Neural cell (in vitro differentiated cells): ENCODE data around the gene TARS3. TPM values are rescaled to one million over a fixed set of nuclear protein-coding genes. Genes with fewer than 3 reads are reported as not detected.

Source experiments
- H2AFZ ChIP-seq: fragments of 200-600, 300-800 bp; sonication (generic), shearing (Covaris generic); 2 replicates; pipeline ENCODE4 v1.6.0; 2014; ENCODE audit warnings: low read depth, mild to moderate bottlenecking, antibody characterized with exemption, low read length, moderate library complexity
- H3F3A ChIP-seq: fragments of 200-600 bp; shearing (Covaris generic); 2 replicates; pipeline ENCODE4 v1.6.1; 2016; ENCODE audit warnings: mild to moderate bottlenecking, moderate library complexity, mixed read lengths, antibody characterized with exemption, low read length; ENCODE audit not compliant: insufficient read depth, poor library complexity, severe bottlenecking
- H3K27ac ChIP-seq: fragments of 200-600, 300-800 bp; sonication (generic), shearing (Covaris generic); 2 replicates; pipeline ENCODE4 v1.5.1; 2014; ENCODE audit warnings: mild to moderate bottlenecking, low read length, moderate library complexity
- H3K27me3 ChIP-seq: fragments of 300-800, 200-600 bp; sonication (generic), shearing (Covaris generic); 2 replicates; pipeline ENCODE4 v1.6.0; 2014; ENCODE audit warnings: mild to moderate bottlenecking, low read depth, low read length, moderate library complexity; ENCODE audit not compliant: insufficient read depth
- H3K36me3 ChIP-seq: fragments of 300-800, 200-600 bp; sonication (generic), shearing (Covaris generic); 2 replicates; pipeline ENCODE4 v1.5.1; 2014; ENCODE audit warnings: mild to moderate bottlenecking, antibody characterized with exemption, low read length, moderate library complexity; ENCODE audit not compliant: insufficient read depth
- H3K4me2 ChIP-seq: fragments of 300-800, 200-600 bp; sonication (generic), shearing (Covaris generic); 2 replicates; pipeline ENCODE4 v1.6.0; 2014; ENCODE audit warnings: mild to moderate bottlenecking, low read length
- H3K4me3 ChIP-seq: fragments of 300-800, 200-600 bp; sonication (generic), shearing (Covaris generic); 2 replicates; pipeline ENCODE4 v1.5.1; 2014; ENCODE audit warnings: mild to moderate bottlenecking, low read length, moderate library complexity
- H3K79me2 ChIP-seq: fragments of 200-600 bp; shearing (Covaris generic); replicated peaks from 2 replicates; pipeline ENCODE4 v1.6.0; 2014; ENCODE audit warnings: mild to moderate bottlenecking, low read length, moderate library complexity; ENCODE audit not compliant: insufficient read depth
- H3K9ac ChIP-seq: fragments of 300-800, 200-600 bp; sonication (generic), shearing (Covaris generic); 2 replicates; pipeline ENCODE4 v1.6.1; 2016; ENCODE audit warnings: mild to moderate bottlenecking, low read length, mixed read lengths
- H3K9me2 ChIP-seq: fragments of 200-600 bp; shearing (Covaris generic); 2 replicates; pipeline ENCODE4 v1.6.1; 2016; ENCODE audit warnings: mild to moderate bottlenecking, low read length, mixed read lengths; ENCODE audit not compliant: insufficient read depth
- H3K9me3 ChIP-seq: fragments of 200-600, 300-800 bp; sonication (generic), shearing (Covaris generic); 2 replicates; pipeline ENCODE4 v1.6.1; 2016; ENCODE audit warnings: mild to moderate bottlenecking, mixed run types, low read length, moderate library complexity, mixed read lengths
- H4K20me1 ChIP-seq: fragments of 200-600 bp; shearing (Covaris generic); 2 replicates; pipeline ENCODE4 v1.6.1; 2016; ENCODE audit warnings: mild to moderate bottlenecking, mixed run types; ENCODE audit not compliant: insufficient read depth
- EP300 ChIP-seq: fragments of 450-650 bp; conservative IDR thresholded peaks from 2 replicates; pipeline ENCODE4 v1.6.1; 2014; ENCODE audit warnings: antibody characterized with exemption, mild to moderate bottlenecking, moderate library complexity; ENCODE audit not compliant: poor library complexity, severe bottlenecking
- EZH2 ChIP-seq: fragments of 200-600, 300-800 bp; shearing (Covaris generic), sonication (generic); IDR thresholded peaks from 2 replicates; pipeline ENCODE4 v1.6.1; 2014; ENCODE audit warnings: antibody characterized with exemption, low read length, borderline replicate concordance, mild to moderate bottlenecking; ENCODE audit not compliant: insufficient read depth, poor library complexity, severe bottlenecking
- MXI1 ChIP-seq: fragments of 450-650 bp; conservative IDR thresholded peaks from 2 replicates; pipeline ENCODE4 v1.6.1; 2014; ENCODE audit warnings: antibody characterized with exemption, mild to moderate bottlenecking; ENCODE audit not compliant: poor library complexity, severe bottlenecking
- POLR2AphosphoS5 ChIP-seq: IDR thresholded peaks from 2 replicates; pipeline ENCODE4 v1.6.1; 2012
- RAD21 ChIP-seq: fragments of 450-650 bp; conservative IDR thresholded peaks from 2 replicates; pipeline ENCODE4 v1.6.1; 2014; ENCODE audit warnings: antibody characterized with exemption, mild to moderate bottlenecking, moderate library complexity
- SMC3 ChIP-seq: fragments of 450-650 bp; conservative IDR thresholded peaks from 2 replicates; pipeline ENCODE4 v1.6.1; 2014; ENCODE audit warnings: antibody characterized with exemption, mild to moderate bottlenecking, moderate library complexity; ENCODE audit not compliant: poor library complexity
- TAF1 ChIP-seq: IDR thresholded peaks from 2 replicates; pipeline ENCODE4 v1.6.1; 2012; ENCODE audit warnings: low read depth
- polyA plus RNA-seq: library from polyadenylated mRNA; depleted of rRNA; stranded (reverse); fragments of >200 nt; gene quantifications from 2 replicates; pipeline ENCODE4 v1.2.3, GENCODE V29; 2014
- TF ChIP-seq, protein P1 (sequence below): fragments of 450-650 bp; IDR thresholded peaks from 2 replicates; pipeline ENCODE4 v1.5.1; 2014; ENCODE audit warnings: antibody characterized with exemption, mild to moderate bottlenecking, moderate library complexity; ENCODE audit not compliant: poor library complexity, severe bottlenecking
- TF ChIP-seq, protein P2 (sequence below): IDR thresholded peaks from 2 replicates; pipeline ENCODE4 v1.6.1; 2012; ENCODE audit warnings: borderline replicate concordance

The TARS3 gene
- polyA plus RNA-seq, 1 donor from 2014 or later: 27.1 TPM

DNA sequence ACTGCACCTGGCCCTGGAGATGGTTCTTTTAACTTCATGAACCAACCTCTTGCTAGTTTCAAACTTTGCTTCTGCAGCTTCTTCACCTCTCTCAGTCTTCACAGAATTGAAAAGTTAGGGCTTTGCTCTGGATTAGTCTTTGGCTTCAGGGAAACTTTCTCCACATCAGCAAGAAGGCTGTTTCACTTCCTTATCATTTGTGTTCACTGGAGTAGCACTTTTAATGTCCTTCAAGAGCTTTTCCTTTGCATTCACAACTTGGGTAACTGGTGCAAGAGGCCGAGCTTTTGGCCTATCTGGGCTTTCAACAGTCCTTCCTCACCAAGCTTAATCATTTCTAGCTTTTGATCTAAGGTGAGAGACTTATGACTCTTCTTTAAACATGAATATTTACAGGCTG, 56.4 kb downstream of the TARS3 start:
- H3K9ac ChIP-seq: no peak overlapping the region
- H2AFZ ChIP-seq: no peak overlapping the region
- H3K4me2 ChIP-seq: no peak overlapping the region
- H3K9me2 ChIP-seq: no peaks in the 10 kb centered on the region
- no peak overlapping the region for H3K4me3 ChIP-seq
- no peaks in the 10 kb centered on the region for H3K27me3 ChIP-seq
- no peaks in the 10 kb centered on the region for H3K9me3 ChIP-seq
- TF ChIP-seq, protein P1, sequence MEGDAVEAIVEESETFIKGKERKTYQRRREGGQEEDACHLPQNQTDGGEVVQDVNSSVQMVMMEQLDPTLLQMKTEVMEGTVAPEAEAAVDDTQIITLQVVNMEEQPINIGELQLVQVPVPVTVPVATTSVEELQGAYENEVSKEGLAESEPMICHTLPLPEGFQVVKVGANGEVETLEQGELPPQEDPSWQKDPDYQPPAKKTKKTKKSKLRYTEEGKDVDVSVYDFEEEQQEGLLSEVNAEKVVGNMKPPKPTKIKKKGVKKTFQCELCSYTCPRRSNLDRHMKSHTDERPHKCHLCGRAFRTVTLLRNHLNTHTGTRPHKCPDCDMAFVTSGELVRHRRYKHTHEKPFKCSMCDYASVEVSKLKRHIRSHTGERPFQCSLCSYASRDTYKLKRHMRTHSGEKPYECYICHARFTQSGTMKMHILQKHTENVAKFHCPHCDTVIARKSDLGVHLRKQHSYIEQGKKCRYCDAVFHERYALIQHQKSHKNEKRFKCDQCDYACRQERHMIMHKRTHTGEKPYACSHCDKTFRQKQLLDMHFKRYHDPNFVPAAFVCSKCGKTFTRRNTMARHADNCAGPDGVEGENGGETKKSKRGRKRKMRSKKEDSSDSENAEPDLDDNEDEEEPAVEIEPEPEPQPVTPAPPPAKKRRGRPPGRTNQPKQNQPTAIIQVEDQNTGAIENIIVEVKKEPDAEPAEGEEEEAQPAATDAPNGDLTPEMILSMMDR: no peak
- TF ChIP-seq EP300: no peak
- TF ChIP-seq, protein P2, sequence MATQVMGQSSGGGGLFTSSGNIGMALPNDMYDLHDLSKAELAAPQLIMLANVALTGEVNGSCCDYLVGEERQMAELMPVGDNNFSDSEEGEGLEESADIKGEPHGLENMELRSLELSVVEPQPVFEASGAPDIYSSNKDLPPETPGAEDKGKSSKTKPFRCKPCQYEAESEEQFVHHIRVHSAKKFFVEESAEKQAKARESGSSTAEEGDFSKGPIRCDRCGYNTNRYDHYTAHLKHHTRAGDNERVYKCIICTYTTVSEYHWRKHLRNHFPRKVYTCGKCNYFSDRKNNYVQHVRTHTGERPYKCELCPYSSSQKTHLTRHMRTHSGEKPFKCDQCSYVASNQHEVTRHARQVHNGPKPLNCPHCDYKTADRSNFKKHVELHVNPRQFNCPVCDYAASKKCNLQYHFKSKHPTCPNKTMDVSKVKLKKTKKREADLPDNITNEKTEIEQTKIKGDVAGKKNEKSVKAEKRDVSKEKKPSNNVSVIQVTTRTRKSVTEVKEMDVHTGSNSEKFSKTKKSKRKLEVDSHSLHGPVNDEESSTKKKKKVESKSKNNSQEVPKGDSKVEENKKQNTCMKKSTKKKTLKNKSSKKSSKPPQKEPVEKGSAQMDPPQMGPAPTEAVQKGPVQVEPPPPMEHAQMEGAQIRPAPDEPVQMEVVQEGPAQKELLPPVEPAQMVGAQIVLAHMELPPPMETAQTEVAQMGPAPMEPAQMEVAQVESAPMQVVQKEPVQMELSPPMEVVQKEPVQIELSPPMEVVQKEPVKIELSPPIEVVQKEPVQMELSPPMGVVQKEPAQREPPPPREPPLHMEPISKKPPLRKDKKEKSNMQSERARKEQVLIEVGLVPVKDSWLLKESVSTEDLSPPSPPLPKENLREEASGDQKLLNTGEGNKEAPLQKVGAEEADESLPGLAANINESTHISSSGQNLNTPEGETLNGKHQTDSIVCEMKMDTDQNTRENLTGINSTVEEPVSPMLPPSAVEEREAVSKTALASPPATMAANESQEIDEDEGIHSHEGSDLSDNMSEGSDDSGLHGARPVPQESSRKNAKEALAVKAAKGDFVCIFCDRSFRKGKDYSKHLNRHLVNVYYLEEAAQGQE: no peak
- TF ChIP-seq RAD21: no peak
- TF ChIP-seq POLR2AphosphoS5: no peak
- no peak for TF ChIP-seq SMC3
- TF ChIP-seq TAF1: no peak
- no peak for TF ChIP-seq MXI1
- no peak for TF ChIP-seq EZH2
- H4K20me1 ChIP-seq: no peaks in the 10 kb centered on the region
- no peaks in the 10 kb centered on the region for H3F3A ChIP-seq
- no peak overlapping the region for H3K27ac ChIP-seq
- H3K79me2 ChIP-seq: no peaks in the 10 kb centered on the region
- H3K36me3 ChIP-seq: peaks cover 12% of the 10 kb centered on the region

DNA sequence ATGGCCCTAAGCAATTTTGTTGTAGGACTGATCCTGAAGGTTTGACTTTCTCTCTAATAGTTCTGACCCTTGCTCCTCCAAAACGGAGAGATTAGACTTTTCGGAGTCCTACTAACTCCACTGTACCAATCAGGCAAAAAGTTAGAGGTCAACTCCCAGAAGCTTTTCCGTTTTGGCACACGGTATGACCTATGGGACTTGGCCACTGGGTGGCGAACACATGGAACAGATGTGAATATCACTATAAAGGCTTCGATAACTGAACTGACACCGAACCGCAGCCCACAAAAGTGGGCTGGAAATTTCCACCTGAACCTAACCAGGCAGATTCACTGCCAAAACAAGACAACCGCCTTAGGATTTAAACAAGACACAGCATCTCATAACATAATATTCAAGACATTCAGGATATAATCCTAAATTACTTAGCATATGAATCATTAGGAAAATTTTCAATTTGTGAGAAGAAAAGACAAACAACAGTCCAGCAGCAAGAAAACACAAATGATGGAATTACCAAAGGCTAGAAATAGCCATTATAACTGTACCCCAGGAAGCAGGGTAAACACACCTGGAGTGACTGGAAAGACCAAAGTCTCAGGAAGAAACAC, 59.9 kb downstream of the TARS3 start:
- Histone ChIP-seq H4K20me1 (no peaks in the 10 kb centered on the region), H3K27ac (no peak overlapping the region), H3K4me3 (no peak overlapping the region), H3K4me2 (no peak overlapping the region), H3F3A (no peaks in the 10 kb centered on the region), H3K79me2 (no peaks in the 10 kb centered on the region), H3K27me3 (no peaks in the 10 kb centered on the region), H3K9me3 (no peaks in the 10 kb centered on the region), H3K9ac (no peak overlapping the region), H3K9me2 (no peaks in the 10 kb centered on the region), H3K36me3 (peaks cover 8% of the 10 kb centered on the region), H2AFZ (no peak overlapping the region)
- TF ChIP-seq MXI1 (no peak), EZH2 (no peak), RAD21 (no peak), EP300 (no peak), POLR2AphosphoS5 (no peak), TAF1 (no peak), SMC3 (no peak)
- TF ChIP-seq, protein P1: no peak
- TF ChIP-seq, protein P2: no peak
